NCI-H774 (cell line): ENCODE measurements around the gene OR6C1.
"Not testable (repeated sequence)": the region's sequence is repeated elsewhere in the genome, so short reads cannot be mapped to it uniquely, and the experiment has no call there.

Experiments used
- DNase-seq: peaks from one replicate; lab custom pipeline; 2025; lab: John Stamatoyannopoulos, UW

OR6C1 gene

GRCh38 chr12:55314043-55314442, at the start of gene OR6C1:
Gene OR6C1, plus strand, starts transcription at chr12:55314343. Its CDS starts 6,257 bp downstream, at chr12:55320600.
- DNase-seq: no peak

GRCh38 chr12:55280991-55281390, 33.2 kb upstream of the OR6C1 start:
- no peak for DNase-seq

- DNase-seq: no peak
Measured at GRCh38 chr12:55289999-55290398, 24.1 kb upstream of the OR6C1 start.

- DNase-seq: no peak
Measured at GRCh38 chr12:55296469-55296868, 17.7 kb upstream of the OR6C1 start, which contains the start of gene OR6C6. Gene OR6C6, minus strand, starts transcription at chr12:55296569. Its CDS starts 1,337 bp downstream, at chr12:55295232.

GRCh38 chr12:55320201-55320600, 6.1 kb downstream of the OR6C1 start:
- no peak for DNase-seq

- DNase-seq: not testable (repeated sequence)
Measured at GRCh38 chr12:55325801-55326200, 11.7 kb downstream of the OR6C1 start.

GRCh38 chr12:55330446-55330845, 16.3 kb downstream of the OR6C1 start, which contains the start of gene OR6C3:
Gene OR6C3, plus strand, starts transcription at chr12:55330746. Its CDS starts 955 bp downstream, at chr12:55331701.
- DNase-seq: no peak

- DNase-seq: no peak
Measured at GRCh38 chr12:55336002-55336401, 21.9 kb downstream of the OR6C1 start.

GRCh38 chr12:55355338-55355737, 41.2 kb downstream of the OR6C1 start:
- not testable (repeated sequence) for DNase-seq

GRCh38 chr12:55362675-55363074, 48.5 kb downstream of the OR6C1 start, which contains the start of gene OR6C75:
Gene OR6C75, plus strand, starts transcription at chr12:55362975. Its CDS starts 2,136 bp downstream, at chr12:55365111.
- DNase-seq: no peak

GRCh38 chr12:55365086-55365485, 50.9 kb downstream of the OR6C1 start:
- DNase-seq: no peak
